PC-3 (cell line): ENCODE results near the gene MCF2L2. TPM values are rescaled to one million over a fixed set of nuclear protein-coding genes. Genes with fewer than 3 reads are reported as not detected.

Experiments
- ATAC-seq: fragments of 200-7000 bp; cut with Tn5 transposase; 2 replicates; pipeline ENCODE4 v1.9.1; 2020; ENCODE audit warnings: mild to moderate bottlenecking, moderate library complexity
- BruUV-seq: library from RNA; stranded (reverse); fragments of 400-500 nt; replicated peaks from 2 replicates; lab custom pipeline; 2021; lab: Mats Ljungman, UMichigan
- CTCF ChIA-PET: fragments of 300-600 bp; sonication (Branson Sonifier 250); formaldehyde crosslinking; loops from one replicate; lab custom pipeline; 2022; ENCODE audit warnings: antibody characterized with exemption; lab: Charles Lee
- POLR2A ChIA-PET: fragments of 300-600 bp; sonication (Branson Sonifier 250); formaldehyde crosslinking; loops from one replicate; lab custom pipeline; 2022; ENCODE audit warnings: antibody characterized with exemption; ENCODE audit not compliant: unreplicated experiment; lab: Charles Lee
- DNase-seq: peaks from one replicate; pipeline ENCODE4 v3.0.0-alpha.2; 2015
- H2AFZ ChIP-seq: fragments of 300-600 bp; sonication (generic); 2 replicates; pipeline ENCODE4 v1.6.0; 2016; ENCODE audit warnings: antibody characterized with exemption, low read length
- H3F3A ChIP-seq: fragments of 300-600 bp; sonication (generic); one replicate; pipeline ENCODE4 v1.6.0; 2017; ENCODE audit warnings: antibody characterized with exemption, low read length, control low read depth, mild to moderate bottlenecking; ENCODE audit not compliant: unreplicated experiment
- H3K27ac ChIP-seq: fragments of 300-600 bp; sonication (generic); 2 replicates; pipeline ENCODE4 v1.5.1; 2016; ENCODE audit warnings: mild to moderate bottlenecking, low read length
- H3K27me3 ChIP-seq: fragments of 300-600 bp; sonication (generic); 2 replicates; pipeline ENCODE4 v1.6.1; 2016; ENCODE audit warnings: low read length, mixed read lengths
- H3K36me3 ChIP-seq: fragments of 300-600 bp; sonication (generic); 2 replicates; pipeline ENCODE4 v1.6.1; 2016; ENCODE audit warnings: low read depth, mixed run types, low read length, mixed read lengths
- H3K4me1 ChIP-seq: fragments of 300-600 bp; sonication (generic); 2 replicates; pipeline ENCODE4 v1.5.1; 2016; ENCODE audit warnings: low read length; ENCODE audit not compliant: insufficient read depth
- H3K4me2 ChIP-seq: fragments of 300-600 bp; sonication (generic); 2 replicates; pipeline ENCODE4 v1.6.0; 2016; ENCODE audit warnings: low read length
- H3K4me3 ChIP-seq: fragments of 300-600 bp; sonication (generic); 2 replicates; pipeline ENCODE4 v1.5.1; 2016; ENCODE audit warnings: mild to moderate bottlenecking, low read length, mixed read lengths
- H3K79me2 ChIP-seq: fragments of 300-600 bp; sonication (generic); 2 replicates; pipeline ENCODE4 v1.6.1; 2017; ENCODE audit warnings: low read length, mixed read lengths
- H3K9ac ChIP-seq: fragments of 300-600 bp; sonication (generic); 2 replicates; pipeline ENCODE4 v1.6.0; 2016; ENCODE audit warnings: mild to moderate bottlenecking, low read length
- H3K9me2 ChIP-seq: fragments of 300-600 bp; sonication (generic); replicated peaks from 2 replicates; pipeline ENCODE4 v1.6.1; 2016; ENCODE audit warnings: mixed run types, low read length, mixed read lengths
- H3K9me3 ChIP-seq: fragments of 300-600 bp; sonication (generic); 2 replicates; pipeline ENCODE4 v1.6.1; 2016; ENCODE audit warnings: low read length, mixed read lengths
- H4K20me1 ChIP-seq: fragments of 300-600 bp; sonication (generic); 2 replicates; pipeline ENCODE4 v1.6.1; 2016; ENCODE audit warnings: low read length, mixed read lengths
- EZH2 ChIP-seq: fragments of 300-600 bp; sonication (generic); IDR thresholded peaks from one replicate; pipeline ENCODE4 v1.6.1; 2017; ENCODE audit warnings: antibody characterized with exemption, mild to moderate bottlenecking, low read length; ENCODE audit not compliant: unreplicated experiment
- EZH2phosphoT487 ChIP-seq: fragments of 300-600 bp; sonication (generic); IDR thresholded peaks from 2 replicates; pipeline ENCODE4 v1.6.1; 2018; ENCODE audit warnings: mild to moderate bottlenecking, antibody characterized with exemption, low read length, borderline replicate concordance
- intact Hi-C: fragments of 100-400 bp; cut with micrococcal nuclease; formaldehyde crosslinking; loops from 2 replicates; pipeline ENCODE4 v1.9.0; 2023
- total RNA-seq: library from RNA; depleted of rRNA; stranded (reverse); fragments of >200 nt; gene quantifications from 2 replicates; pipeline ENCODE4 v1.2.3, GENCODE V29; 2014
- TF ChIP-seq, protein P1 (sequence below): fragments of 300-600 bp; sonication (generic); conservative IDR thresholded peaks from 2 replicates; pipeline ENCODE4 v1.5.1; 2017; ENCODE audit warnings: antibody characterized with exemption, low read depth, mild to moderate bottlenecking, low read length

Gene MCF2L2
- total RNA-seq, 1 experiment from 2014 or later = 3.6 TPM

DNA sequence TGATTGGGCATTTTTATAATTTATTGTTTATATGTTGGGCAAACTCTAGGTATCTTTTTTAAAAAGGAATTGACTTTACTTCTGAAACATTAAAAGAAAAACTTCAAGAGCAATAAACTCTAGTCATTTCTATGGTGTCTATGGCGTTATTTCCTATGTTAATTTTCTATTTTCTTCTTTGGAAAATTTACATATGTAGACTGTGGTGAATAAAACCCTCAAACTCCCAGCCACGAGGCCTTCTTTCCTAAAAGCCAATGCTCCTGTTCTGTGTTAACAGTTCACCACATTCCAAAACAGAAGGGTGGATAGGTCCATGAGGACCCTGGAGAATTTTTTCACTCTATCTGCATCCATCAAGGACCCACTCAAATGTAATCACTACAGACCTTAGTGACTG lies 219.6 kb downstream of the MCF2L2 start:
- no peak for TF ChIP-seq EZH2
- H3K36me3 ChIP-seq = no peaks in the 10 kb centered on the region; the same call in 1 of the 2 replicates
- H3F3A ChIP-seq = no peaks in the 10 kb centered on the region
- no peak overlapping the region for H3K27ac ChIP-seq
- H3K27me3 ChIP-seq = no peaks in the 10 kb centered on the region
- no peaks in the 10 kb centered on the region for H3K79me2 ChIP-seq
- no peaks in the 10 kb centered on the region for H4K20me1 ChIP-seq
- no peak overlapping the region for H3K4me3 ChIP-seq
- H3K9me2 ChIP-seq = no peaks in the 10 kb centered on the region
- no TSS peak for BruUV-seq
- no peaks in the 10 kb centered on the region for H3K9me3 ChIP-seq
- POLR2A ChIA-PET = no interaction called here
- DNase-seq (no peak), ATAC-seq (no peak)
- H3K4me2 ChIP-seq = no peak overlapping the region
- intact Hi-C loops = no loop called here
- no peak overlapping the region for H2AFZ ChIP-seq
- CTCF ChIA-PET = no interaction called here
- no peak overlapping the region for H3K9ac ChIP-seq
- H3K4me1 ChIP-seq = peaks cover 15% of the 10 kb centered on the region

DNA sequence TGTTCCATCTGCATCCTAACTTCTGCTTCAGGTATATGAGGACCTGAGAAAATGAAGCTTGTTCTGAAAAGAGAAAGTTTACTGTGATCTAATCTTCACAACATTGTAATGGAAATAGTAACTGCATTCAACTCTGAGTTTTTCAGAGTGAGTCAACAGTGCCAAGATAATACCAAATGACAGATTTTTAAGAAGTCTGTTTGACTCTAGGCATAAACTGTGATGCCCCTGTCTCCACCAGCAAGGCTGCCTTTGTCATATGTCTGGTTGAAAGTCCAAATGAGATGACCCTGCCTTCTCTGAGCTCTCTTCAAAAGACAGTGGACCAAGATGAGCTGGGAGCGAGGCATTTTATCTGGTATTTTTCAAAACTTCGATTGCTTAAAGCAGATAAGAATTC lies 220.2 kb downstream of the MCF2L2 start:
- no peaks in the 10 kb centered on the region for H3K9me2 ChIP-seq
- TF ChIP-seq EZH2phosphoT487 (no peak), EZH2 (no peak)
- TF ChIP-seq, protein P1, sequence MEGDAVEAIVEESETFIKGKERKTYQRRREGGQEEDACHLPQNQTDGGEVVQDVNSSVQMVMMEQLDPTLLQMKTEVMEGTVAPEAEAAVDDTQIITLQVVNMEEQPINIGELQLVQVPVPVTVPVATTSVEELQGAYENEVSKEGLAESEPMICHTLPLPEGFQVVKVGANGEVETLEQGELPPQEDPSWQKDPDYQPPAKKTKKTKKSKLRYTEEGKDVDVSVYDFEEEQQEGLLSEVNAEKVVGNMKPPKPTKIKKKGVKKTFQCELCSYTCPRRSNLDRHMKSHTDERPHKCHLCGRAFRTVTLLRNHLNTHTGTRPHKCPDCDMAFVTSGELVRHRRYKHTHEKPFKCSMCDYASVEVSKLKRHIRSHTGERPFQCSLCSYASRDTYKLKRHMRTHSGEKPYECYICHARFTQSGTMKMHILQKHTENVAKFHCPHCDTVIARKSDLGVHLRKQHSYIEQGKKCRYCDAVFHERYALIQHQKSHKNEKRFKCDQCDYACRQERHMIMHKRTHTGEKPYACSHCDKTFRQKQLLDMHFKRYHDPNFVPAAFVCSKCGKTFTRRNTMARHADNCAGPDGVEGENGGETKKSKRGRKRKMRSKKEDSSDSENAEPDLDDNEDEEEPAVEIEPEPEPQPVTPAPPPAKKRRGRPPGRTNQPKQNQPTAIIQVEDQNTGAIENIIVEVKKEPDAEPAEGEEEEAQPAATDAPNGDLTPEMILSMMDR = no peak
- CTCF ChIA-PET = no interaction called here

DNA sequence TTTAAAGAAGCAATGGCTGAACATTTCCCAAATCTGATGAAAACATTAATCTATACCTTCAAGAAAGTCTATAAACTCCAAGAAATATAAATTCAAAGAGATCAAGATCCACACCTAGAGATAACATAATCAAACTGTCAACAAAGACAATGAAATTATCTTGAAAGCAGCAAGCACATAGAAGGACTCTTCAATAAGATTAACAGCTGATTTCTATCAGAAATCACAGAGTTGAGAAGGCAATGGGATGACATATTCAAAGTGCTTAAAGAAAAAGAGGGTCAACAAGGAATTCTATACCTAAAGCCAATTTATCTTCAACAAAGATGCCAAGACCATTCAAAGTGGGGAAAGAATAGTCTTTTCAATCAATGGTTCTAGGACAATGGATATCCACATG lies 224.7 kb downstream of the MCF2L2 start:
- DNase-seq = no peak
- POLR2A ChIA-PET = no interaction called here
- Histone ChIP-seq H3K9me2 (no peaks in the 10 kb centered on the region), H3K79me2 (no peaks in the 10 kb centered on the region), H4K20me1 (no peaks in the 10 kb centered on the region), H3K36me3 (no peaks in the 10 kb centered on the region; the same call in 1 of the 2 replicates), H3K4me2 (no peak overlapping the region), H3K9ac (no peak overlapping the region), H3K4me1 (no peaks in the 10 kb centered on the region), H3K4me3 (no peak overlapping the region), H2AFZ (no peak overlapping the region), H3K27me3 (no peaks in the 10 kb centered on the region), H3K27ac (no peak overlapping the region), H3F3A (no peaks in the 10 kb centered on the region), H3K9me3 (0 out of 2 replicates have a peak, but pooled peaks cover 4% of the 10 kb centered on the region)
- BruUV-seq = no TSS peak
- no peak for ATAC-seq
- intact Hi-C loops = no loop called here
- CTCF ChIA-PET = no interaction called here
- no peak for TF ChIP-seq EZH2
- no peak for TF ChIP-seq EZH2phosphoT487
- TF ChIP-seq, protein P1 = no peak

More for the DNA sequence above, 220.2 kb downstream of the MCF2L2 start:
- no peak overlapping the region for H3K4me3 ChIP-seq
- H3K27me3 ChIP-seq = no peaks in the 10 kb centered on the region
- H3K9ac ChIP-seq = no peak overlapping the region
- intact Hi-C loops = no loop called here
- peaks cover 15% of the 10 kb centered on the region for H3K4me1 ChIP-seq
- no peak overlapping the region for H2AFZ ChIP-seq
- no peaks in the 10 kb centered on the region for H4K20me1 ChIP-seq
- DNase-seq (no peak), ATAC-seq (no peak)
- POLR2A ChIA-PET = no interaction called here
- no peak overlapping the region for H3K27ac ChIP-seq
- no peaks in the 10 kb centered on the region for H3F3A ChIP-seq
- no peaks in the 10 kb centered on the region; the same call in 1 of the 2 replicates for H3K36me3 ChIP-seq
- no TSS peak for BruUV-seq
- H3K4me2 ChIP-seq = no peak overlapping the region
- H3K9me3 ChIP-seq = no peaks in the 10 kb centered on the region
- H3K79me2 ChIP-seq = no peaks in the 10 kb centered on the region
